HG02759 (cell line): ENCODE measurements around the gene TTLL12.
"Not testable (repeated sequence)": the region's sequence is repeated elsewhere in the genome, so short reads cannot be mapped to it uniquely, and the experiment has no call there.

Experiments used
- ATAC-seq: cut with Tn5 transposase; IDR thresholded peaks from one replicate; pipeline ENCODE4 v1.9.1; 2021; ENCODE audit warnings: mild to moderate bottlenecking, moderate library complexity; ENCODE audit not compliant: unreplicated experiment

The TTLL12 gene

GRCh38 chr22:43157874-43158546 is 28.9 kb downstream of the TTLL12 start:
- no peak for ATAC-seq

DNA sequence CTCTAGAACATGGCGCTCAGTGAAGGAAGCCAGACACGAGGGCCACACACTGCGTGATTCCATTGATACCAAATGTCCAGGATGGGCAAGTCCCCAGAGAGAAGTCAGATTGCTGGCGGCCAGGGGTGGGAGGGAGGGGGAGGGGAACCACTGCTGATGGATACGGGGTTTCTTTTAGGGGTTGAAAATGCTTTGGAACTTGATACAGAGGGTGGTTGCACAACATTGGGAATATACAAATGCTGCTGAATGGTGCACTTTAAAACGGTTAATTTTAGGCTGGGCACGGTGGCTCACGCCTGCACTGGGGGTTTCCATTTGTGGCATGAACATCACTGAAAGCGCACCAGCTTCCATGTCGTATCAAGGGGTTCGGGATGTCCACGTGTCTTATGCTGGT is 30.5 kb downstream of the TTLL12 start:
- no peak for ATAC-seq

DNA sequence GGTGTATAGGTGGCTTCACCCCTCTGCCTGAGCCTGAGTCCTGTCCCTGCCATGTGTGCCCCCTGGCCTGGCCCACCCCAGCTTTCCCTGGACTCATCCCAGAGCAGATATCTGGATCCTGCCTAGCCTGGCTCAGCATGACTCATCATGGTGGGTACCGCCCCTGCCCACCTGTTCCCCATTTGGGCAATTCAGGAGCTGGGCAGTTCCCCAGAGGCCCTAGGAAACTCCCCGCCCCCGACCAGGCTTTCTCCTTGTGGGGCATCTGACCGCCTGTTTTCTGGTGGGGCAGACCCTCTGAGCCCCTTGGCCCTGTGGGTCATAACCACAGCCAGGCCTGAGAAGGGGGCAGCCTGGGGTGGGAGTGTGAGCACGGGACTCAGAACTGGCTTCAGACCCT is 31.1 kb downstream of the TTLL12 start:
- no peak for ATAC-seq

- ATAC-seq: no peak
Measured at GRCh38 chr22:43154887-43155536, 31.9 kb downstream of the TTLL12 start.

GRCh38 chr22:43153899-43154298 is 33.0 kb downstream of the TTLL12 start:
- no peak for ATAC-seq

DNA sequence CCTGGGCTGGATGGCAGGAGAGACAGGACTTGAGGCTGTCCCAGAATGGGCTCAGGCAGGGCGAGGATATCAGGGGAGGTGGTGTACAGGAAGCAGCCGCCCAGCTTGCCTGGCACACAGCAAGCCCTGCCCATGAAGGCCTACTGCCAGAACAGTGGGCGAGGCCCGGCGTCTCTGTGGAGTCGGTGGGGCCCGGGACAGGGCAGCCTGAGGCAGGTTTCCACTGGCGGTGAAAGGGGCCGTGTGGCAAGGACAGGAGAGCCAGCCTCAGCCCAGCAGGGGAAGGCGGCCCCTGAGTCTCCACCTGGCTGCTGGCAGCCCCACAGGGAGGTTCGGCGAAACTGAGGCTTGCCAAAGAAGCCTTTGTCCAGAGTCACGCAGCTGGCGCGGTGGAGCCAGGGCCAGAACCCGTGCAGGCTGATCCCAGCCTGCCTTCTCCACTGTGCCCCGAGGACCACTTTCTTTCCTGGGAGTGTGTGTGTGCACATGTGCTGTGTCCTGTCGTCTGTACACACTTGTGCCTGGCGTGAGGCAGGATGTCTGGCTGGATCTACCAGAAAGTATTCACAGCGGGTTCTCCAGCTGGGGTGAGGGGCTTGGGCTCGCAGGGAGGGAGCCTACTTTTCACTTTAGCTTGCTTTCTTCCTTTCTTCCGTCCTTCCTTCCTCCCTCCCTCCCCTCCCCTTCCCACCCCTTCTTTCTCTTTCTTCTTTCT is 34.4 kb downstream of the TTLL12 start:
- no peak for ATAC-seq

DNA sequence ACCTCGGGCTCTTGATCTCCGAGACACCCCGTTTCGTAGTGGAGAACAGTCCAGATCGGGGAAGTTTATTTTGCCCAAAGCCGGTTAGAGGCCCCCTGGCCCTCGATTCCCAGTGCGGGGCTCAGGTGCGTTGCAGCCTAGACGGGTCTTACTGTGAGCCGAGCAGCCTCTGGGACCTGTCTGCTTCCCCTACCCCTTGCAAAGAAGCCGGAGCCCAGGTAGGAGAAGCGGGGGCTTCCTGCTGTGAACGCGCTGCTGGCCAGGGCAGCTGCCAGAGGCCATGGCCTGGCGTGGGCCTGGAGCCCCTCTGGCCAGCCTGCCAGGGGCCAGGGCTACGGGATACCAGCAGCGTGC is 35.0 kb downstream of the TTLL12 start:
- no peak for ATAC-seq

GRCh38 chr22:43151251-43152002 is 35.5 kb downstream of the TTLL12 start, which contains the start of gene TSPO:
Gene TSPO, plus strand, starts transcription at chr22:43151559. Its CDS starts 7,680 bp downstream, at chr22:43159239.
- no peak for ATAC-seq

- no peak for ATAC-seq
Measured at GRCh38 chr22:43150731-43151206, 36.2 kb downstream of the TTLL12 start.

DNA sequence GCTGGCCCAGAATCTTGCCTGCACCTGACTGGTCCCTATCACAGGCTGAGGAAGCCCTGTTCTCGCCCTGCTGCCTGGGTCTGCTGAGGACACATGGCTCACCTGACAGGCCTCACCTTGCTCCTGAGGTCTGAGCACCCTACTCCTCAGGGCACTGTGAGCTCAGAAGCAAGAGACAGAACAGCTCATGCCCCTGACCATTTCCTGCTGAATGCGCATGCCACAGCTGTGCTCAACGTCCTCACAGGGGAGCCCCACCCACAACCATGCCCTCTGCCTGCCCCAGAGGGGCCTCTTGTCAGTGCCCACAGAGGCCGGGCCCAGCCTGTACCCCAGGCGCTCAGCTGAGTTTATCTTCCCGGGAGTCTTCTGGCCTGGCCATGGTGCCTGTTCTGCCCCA is 38.4 kb downstream of the TTLL12 start:
- no peak for ATAC-seq

GRCh38 chr22:43147821-43148220 is 39.1 kb downstream of the TTLL12 start:
- ATAC-seq: no peak

GRCh38 chr22:43146332-43146731 is 40.6 kb downstream of the TTLL12 start:
- ATAC-seq: not testable (repeated sequence)

DNA sequence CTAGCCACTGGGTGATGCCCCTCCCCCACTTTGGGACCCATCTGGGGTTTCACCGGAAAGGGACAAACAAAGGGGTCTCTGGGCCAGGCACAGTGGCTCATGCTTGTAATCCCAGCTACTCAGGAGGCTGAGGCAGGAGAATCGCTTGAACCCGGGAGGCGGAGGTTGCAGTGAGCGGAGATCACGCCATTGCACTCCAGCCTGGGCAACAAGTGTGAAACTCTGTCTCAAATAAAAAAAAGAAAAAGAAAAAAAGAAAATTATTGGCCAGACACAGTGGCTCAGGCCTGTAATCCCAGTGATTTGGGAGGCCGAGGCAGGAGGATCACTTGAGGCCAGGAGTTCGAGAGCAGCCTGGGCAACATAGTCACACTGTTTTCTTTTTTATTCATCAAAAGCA is 41.6 kb downstream of the TTLL12 start:
- not testable (repeated sequence) for ATAC-seq

DNA sequence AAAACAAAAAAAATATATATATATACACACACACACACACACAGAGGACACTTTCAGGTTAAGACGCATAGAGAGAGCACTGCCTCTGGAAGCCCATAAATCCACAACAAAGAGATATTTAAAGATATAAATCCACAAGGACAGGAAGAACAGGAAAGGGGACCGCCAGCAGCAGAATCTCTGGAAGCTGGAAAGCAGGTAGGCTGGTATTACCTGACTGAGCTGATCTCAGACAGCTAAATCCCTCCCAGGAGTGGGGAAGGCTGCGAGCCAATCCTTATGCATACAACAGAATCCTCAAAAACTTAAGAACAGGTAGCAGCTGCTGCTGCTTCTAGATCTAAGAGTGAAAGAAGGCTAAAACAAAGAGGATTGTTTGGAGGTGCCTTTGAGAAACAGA is 42.0 kb downstream of the TTLL12 start:
- no peak for ATAC-seq

- peak; percentile 88 for ATAC-seq
Measured at GRCh38 chr22:43142880-43143562, 43.9 kb downstream of the TTLL12 start, which contains the start of gene MCAT. Gene MCAT, minus strand, starts transcription at chr22:43143398. Its CDS starts 50 bp downstream, at chr22:43143348.

GRCh38 chr22:43136801-43137200 is 50.1 kb downstream of the TTLL12 start:
- ATAC-seq: no peak

DNA sequence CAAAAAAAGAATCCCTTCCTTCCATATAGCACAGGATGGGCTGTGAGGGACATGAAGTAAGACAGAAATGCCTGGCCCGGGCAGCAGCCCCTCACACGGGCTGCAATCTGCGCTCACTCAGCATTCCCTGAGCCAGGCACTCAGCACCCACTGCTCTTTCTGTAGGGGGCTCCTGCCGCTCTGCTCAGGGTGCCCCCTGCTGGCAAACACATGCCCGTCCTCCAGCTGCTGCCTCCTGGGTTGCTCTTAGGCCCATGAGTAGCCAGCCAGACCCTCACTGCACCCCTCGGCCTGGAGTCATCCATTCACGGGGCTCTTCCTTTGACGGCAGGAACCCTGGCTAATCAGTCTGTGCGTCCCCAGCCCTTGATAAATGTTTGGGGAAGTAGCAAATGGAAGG is 50.7 kb downstream of the TTLL12 start:
- ATAC-seq: no peak

GRCh38 chr22:43135565-43135964 is 51.4 kb downstream of the TTLL12 start:
- ATAC-seq: no peak

GRCh38 chr22:43134553-43134952 is 52.4 kb downstream of the TTLL12 start:
- ATAC-seq: no peak

DNA sequence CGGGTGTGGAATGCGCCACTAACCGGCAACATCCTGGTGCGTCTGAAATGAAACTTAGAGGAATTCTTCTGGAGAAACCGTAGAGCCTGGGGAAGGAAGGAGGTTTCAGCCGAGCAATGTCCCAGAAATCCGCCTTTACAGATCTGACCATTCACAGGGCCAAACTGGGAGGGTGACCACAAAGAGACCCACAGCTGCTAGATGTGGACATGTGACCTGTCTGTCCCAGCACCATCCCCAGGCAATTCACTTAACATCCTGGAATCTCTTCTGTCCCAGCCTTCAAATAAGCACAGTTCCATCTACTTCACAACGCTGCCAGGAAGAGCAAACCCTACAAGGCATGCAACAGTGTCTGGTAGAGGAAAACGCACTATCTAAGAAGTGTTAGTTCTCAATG is 53.5 kb downstream of the TTLL12 start:
- no peak for ATAC-seq
